ENCODE measurements around the gene ZEB2. TPM values are rescaled to one million over a fixed set of nuclear protein-coding genes. Genes with fewer than 3 reads are reported as not detected.

ZEB2 gene
- total RNA-seq, 1 experiment from 2014 or later: 29.4 TPM

DNA sequence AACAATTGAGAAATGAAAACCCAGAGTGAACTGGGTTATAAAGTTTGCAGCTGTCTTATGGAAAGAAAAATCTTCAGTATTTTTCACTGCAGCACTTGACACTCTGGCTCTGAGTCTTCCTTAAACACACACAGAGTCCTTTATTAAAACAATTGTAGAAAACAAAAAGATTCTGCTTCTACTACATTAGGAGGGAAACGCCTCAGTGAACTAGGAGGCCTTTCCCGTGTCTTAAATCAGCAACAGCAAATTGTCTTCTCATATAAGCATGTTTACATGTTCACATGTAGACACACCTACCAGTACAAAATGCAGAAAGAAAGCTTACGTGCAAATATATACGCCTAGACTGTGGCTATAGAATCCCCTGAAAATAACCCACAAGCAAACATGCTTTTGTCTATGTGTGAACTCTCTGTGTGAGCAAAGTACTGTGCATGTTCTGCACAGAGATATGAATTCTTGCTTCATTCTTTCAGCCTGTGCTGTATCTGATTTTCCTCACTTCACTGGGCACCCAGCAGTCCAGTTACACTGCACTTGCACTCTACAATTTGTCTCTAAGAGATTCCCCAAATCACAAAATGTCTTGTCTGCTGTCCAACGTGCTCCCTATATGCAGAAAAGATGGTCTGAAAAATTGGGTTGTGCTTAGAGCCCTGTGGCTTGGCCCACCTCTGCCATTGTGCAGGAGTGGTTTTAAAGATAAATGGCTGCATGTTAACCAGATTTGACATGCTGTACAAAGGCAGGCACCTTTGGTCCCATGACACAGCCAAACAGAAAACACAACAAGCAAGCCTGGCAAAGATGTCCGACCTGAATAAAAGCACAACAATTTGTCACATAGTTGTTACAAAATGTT lies 24.5 kb downstream of the ZEB2 start:
- peaks cover 12% of the 10 kb centered on the region; the same call in 1 of the 2 replicates for H3K79me2 ChIP-seq (ENCODE audit: low read length)
- H3K4me1 ChIP-seq (ENCODE audit: low read length): peaks cover 6% of the 10 kb centered on the region; the same call in 1 of the 2 replicates
- no peak overlapping the region for H3K9ac ChIP-seq (ENCODE audit: low read length)
- H4K20me1 ChIP-seq (ENCODE audit: insufficient read depth, low read depth, low read length): no peaks in the 10 kb centered on the region
- no peak overlapping the region for H2AFZ ChIP-seq (ENCODE audit: low read length)
- H3K27ac ChIP-seq (ENCODE audit: low read length): no peak overlapping the region
- no peaks in the 10 kb centered on the region for H3K9me2 ChIP-seq (replicated peaks; ENCODE audit: insufficient read depth, low read length)
- no peak overlapping the region for H3K4me2 ChIP-seq (ENCODE audit: low read depth, low read length, poor library complexity, severe bottlenecking)
- H3K27me3 ChIP-seq (ENCODE audit: low read length): no peaks in the 10 kb centered on the region
- H3K9me3 ChIP-seq (ENCODE audit: low read length): no peaks in the 10 kb centered on the region
- H3K4me3 ChIP-seq (ENCODE audit: low read length): no peak overlapping the region
- no peaks in the 10 kb centered on the region for H3K36me3 ChIP-seq (ENCODE audit: insufficient read depth, low read length)
- no peak for DNase-seq

DNA sequence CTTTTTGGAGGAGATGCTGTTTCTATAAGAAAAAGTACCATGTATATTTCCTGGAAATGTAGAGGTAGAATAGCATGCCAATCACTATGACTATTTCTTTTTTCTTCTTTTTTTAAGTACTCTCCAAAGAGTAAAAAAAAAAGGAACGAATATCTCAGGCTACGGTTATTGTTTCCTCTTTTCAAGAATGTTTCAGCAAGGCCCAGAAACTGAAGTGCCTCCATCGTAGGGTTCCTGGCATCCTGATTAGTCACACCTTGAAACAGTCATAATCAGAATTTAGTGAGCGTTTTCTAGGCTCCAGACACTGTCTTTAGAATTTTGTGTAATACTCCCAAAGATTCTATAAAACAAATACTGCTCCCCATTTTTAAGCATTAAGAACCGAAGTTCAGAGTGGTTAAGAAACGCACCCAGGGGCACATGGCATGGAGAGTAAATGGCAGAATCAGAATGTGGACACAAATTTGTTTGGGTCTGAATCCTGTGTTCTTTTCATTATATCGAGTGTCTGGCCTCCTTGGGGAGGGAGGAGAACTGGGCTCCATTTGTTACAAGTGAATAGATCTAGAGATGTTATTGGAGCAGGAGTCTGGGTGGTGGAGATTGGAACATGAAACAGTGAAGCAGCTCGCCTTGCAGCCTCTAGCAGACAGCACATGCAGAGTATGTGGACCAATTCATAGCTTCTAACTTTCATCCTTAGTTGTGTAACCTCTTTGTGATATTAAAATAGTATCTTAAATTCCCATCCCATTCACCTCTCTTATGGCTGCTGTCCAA lies 26.7 kb downstream of the ZEB2 start:
- Histone ChIP-seq H3K27me3 (ENCODE audit: low read length) (no peaks in the 10 kb centered on the region), H3K9me2 (replicated peaks; ENCODE audit: insufficient read depth, low read length) (no peaks in the 10 kb centered on the region), H4K20me1 (ENCODE audit: insufficient read depth, low read depth, low read length) (no peaks in the 10 kb centered on the region), H3K36me3 (ENCODE audit: insufficient read depth, low read length) (no peaks in the 10 kb centered on the region), H3K4me1 (ENCODE audit: low read length) (peaks cover 6% of the 10 kb centered on the region; the same call in 1 of the 2 replicates), H3K27ac (ENCODE audit: low read length) (no peak overlapping the region), H3K4me2 (ENCODE audit: low read depth, low read length, poor library complexity, severe bottlenecking) (no peak overlapping the region), H2AFZ (ENCODE audit: low read length) (no peak overlapping the region), H3K9ac (ENCODE audit: low read length) (no peak overlapping the region), H3K79me2 (ENCODE audit: low read length) (peaks cover 10% of the 10 kb centered on the region; the same call in 1 of the 2 replicates), H3K9me3 (ENCODE audit: low read length) (no peaks in the 10 kb centered on the region), H3K4me3 (ENCODE audit: low read length) (no peak overlapping the region)
- no peak for DNase-seq

DNA sequence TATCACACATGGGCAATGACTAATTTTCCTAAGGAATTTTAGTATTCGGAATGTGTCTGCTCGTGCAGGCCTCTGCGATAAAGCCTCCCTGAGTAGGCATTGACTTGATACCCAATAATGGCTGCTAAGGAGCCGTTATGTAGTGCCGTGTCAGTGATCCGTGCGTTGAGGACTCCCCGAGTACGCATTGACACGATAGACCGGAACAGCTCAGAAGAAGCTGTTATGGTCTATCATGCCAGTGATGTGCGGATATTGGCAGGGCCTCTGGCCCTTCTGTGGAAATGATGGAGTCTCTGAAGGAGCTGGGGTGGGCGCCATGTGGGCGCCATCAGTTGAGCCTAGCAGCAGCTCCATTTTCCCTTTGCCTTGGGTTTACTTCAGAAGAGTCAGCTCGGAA lies 29.1 kb downstream of the ZEB2 start:
- Histone ChIP-seq H3K27ac (ENCODE audit: low read length) (no peak overlapping the region), H3K4me1 (ENCODE audit: low read length) (peaks cover 6% of the 10 kb centered on the region; the same call in 1 of the 2 replicates), H3K9me2 (replicated peaks; ENCODE audit: insufficient read depth, low read length) (no peaks in the 10 kb centered on the region), H3K27me3 (ENCODE audit: low read length) (no peaks in the 10 kb centered on the region), H4K20me1 (ENCODE audit: insufficient read depth, low read depth, low read length) (no peaks in the 10 kb centered on the region), H3K9ac (ENCODE audit: low read length) (no peak overlapping the region), H3K79me2 (ENCODE audit: low read length) (peaks cover 4% of the 10 kb centered on the region; the same call in 1 of the 2 replicates), H3K9me3 (ENCODE audit: low read length) (no peaks in the 10 kb centered on the region), H3K4me3 (ENCODE audit: low read length) (no peak overlapping the region), H2AFZ (ENCODE audit: low read length) (no peak overlapping the region), H3K4me2 (ENCODE audit: low read depth, low read length, poor library complexity, severe bottlenecking) (no peak overlapping the region), H3K36me3 (ENCODE audit: insufficient read depth, low read length) (no peaks in the 10 kb centered on the region)
- no peak for DNase-seq

DNA sequence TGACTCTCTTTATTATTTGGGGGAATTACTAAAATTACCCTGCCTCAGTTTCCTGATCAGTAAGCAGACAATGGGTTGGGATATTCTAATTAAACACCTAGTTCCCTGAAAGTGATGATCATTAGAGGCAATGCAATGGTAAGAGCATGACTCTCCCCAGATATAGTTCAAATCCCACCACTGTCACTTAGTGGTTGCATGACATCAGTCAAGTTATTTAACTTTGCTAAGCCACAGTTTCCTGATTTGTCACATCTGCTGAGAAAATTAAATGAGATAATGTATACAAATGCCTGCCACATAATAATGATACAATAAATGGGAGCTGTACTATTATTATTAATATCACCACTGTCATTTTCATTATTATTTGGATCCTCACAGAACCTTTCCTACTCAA lies 29.9 kb downstream of the ZEB2 start:
- Histone ChIP-seq H3K36me3 (ENCODE audit: insufficient read depth, low read length) (no peaks in the 10 kb centered on the region), H3K9me3 (ENCODE audit: low read length) (no peaks in the 10 kb centered on the region), H3K27ac (ENCODE audit: low read length) (no peak overlapping the region), H3K4me3 (ENCODE audit: low read length) (no peak overlapping the region), H3K4me1 (ENCODE audit: low read length) (no peaks in the 10 kb centered on the region), H3K9ac (ENCODE audit: low read length) (no peak overlapping the region), H2AFZ (ENCODE audit: low read length) (no peak overlapping the region), H3K4me2 (ENCODE audit: low read depth, low read length, poor library complexity, severe bottlenecking) (no peak overlapping the region), H3K9me2 (replicated peaks; ENCODE audit: insufficient read depth, low read length) (no peaks in the 10 kb centered on the region), H4K20me1 (ENCODE audit: insufficient read depth, low read depth, low read length) (no peaks in the 10 kb centered on the region), H3K79me2 (ENCODE audit: low read length) (peaks cover 4% of the 10 kb centered on the region; the same call in 1 of the 2 replicates), H3K27me3 (ENCODE audit: low read length) (no peaks in the 10 kb centered on the region)
- DNase-seq: no peak

DNA sequence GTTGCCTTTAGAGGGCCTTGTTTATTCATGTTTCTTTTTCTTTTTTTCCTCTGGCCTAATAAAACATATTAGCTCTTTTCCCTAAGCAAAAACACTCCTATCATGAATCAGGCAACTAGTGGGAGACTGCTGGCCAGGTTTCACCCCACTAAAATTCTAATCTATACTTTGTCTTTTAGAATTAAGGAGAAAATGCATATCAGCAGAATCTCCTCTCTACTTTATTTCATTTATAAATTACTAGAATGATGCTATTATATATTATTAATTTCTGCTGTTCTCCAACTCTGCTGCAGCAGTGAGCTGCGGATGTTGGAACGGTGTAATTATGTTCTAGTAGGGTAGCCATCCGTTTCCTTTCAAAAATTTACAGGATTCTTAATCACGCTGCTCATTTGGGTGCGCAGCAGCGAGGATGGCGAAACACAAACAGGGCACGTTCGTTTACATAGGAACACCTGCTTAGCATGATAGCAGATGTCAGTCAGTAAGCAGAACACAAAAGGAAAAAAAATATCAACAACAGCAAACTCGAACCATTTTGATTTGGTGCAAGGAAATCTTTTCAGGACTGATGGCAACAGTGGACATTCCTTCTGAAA lies 30.5 kb downstream of the ZEB2 start:
- Histone ChIP-seq H4K20me1 (ENCODE audit: insufficient read depth, low read depth, low read length) (no peaks in the 10 kb centered on the region), H3K4me3 (ENCODE audit: low read length) (no peak overlapping the region), H3K9ac (ENCODE audit: low read length) (no peak overlapping the region), H3K27ac (ENCODE audit: low read length) (no peak overlapping the region), H2AFZ (ENCODE audit: low read length) (no peak overlapping the region), H3K9me3 (ENCODE audit: low read length) (no peaks in the 10 kb centered on the region), H3K4me2 (ENCODE audit: low read depth, low read length, poor library complexity, severe bottlenecking) (no peak overlapping the region), H3K9me2 (replicated peaks; ENCODE audit: insufficient read depth, low read length) (no peaks in the 10 kb centered on the region), H3K27me3 (ENCODE audit: low read length) (no peaks in the 10 kb centered on the region), H3K4me1 (ENCODE audit: low read length) (no peaks in the 10 kb centered on the region), H3K36me3 (ENCODE audit: insufficient read depth, low read length) (no peaks in the 10 kb centered on the region), H3K79me2 (ENCODE audit: low read length) (peaks cover 1% of the 10 kb centered on the region; the same call in 1 of the 2 replicates)
- DNase-seq: no peak

DNA sequence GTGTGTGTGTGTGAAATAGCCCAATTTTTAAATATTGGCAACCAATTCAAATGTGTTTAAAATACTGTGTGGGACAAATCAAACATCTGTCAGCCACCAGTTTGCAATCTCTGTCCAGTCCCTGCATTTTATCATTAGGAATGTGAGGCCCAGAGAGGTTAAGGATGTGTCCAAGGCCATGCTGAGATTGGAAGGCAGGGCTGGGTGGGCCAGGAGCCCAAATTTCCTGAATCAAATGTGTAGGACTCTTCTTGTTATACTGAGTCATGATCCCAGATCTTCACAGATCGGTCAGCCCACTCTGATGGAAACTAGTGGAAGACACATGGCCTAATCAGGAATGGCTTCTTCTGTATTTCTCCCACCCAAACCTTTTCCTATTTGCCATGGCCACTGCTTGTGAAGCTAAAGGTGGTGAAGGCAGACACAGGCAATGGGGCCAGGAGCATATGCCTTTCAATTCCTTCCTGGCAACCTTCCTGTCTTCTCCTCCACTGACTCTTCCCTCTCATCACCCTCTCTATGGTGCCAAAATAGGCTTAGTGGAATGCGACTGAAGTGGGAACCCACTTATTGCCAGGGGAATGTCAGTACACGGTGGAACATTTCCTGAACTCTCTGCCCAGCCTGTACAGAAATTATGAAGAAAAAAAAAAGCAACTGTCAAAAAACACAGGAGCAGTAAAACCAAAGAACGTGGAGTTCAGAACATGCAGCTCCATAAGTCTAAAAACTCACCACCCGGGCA lies 35.5 kb downstream of the ZEB2 start:
- Histone ChIP-seq H3K9me3 (ENCODE audit: low read length) (no peaks in the 10 kb centered on the region), H4K20me1 (ENCODE audit: insufficient read depth, low read depth, low read length) (no peaks in the 10 kb centered on the region), H2AFZ (ENCODE audit: low read length) (no peak overlapping the region), H3K4me2 (ENCODE audit: low read depth, low read length, poor library complexity, severe bottlenecking) (no peak overlapping the region), H3K27ac (ENCODE audit: low read length) (no peak overlapping the region), H3K9ac (ENCODE audit: low read length) (no peak overlapping the region), H3K4me3 (ENCODE audit: low read length) (no peak overlapping the region), H3K9me2 (replicated peaks; ENCODE audit: insufficient read depth, low read length) (no peaks in the 10 kb centered on the region), H3K27me3 (ENCODE audit: low read length) (no peaks in the 10 kb centered on the region), H3K79me2 (ENCODE audit: low read length) (peaks cover 3% of the 10 kb centered on the region; the same call in 1 of the 2 replicates), H3K4me1 (ENCODE audit: low read length) (peaks cover 12% of the 10 kb centered on the region), H3K36me3 (ENCODE audit: insufficient read depth, low read length) (no peaks in the 10 kb centered on the region)
- no peak for DNase-seq

DNA sequence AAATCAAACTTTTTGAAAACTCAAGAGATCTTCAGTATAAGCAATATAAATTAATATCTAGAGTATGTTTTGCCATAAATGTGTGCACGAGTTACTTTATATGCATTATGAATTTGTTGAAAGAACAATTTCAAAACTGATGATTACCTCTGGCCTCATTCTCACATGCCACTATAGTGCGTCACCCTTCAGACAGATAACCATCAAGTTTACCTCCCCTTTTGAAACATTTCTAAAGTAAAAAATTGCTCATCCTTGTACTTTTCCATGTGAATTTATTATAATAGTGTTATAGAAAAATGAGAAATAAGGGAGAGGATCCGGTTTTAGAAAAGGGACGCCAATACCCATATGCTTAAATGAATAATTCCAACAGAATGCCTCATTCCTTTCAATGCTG lies 38.3 kb downstream of the ZEB2 start:
- Histone ChIP-seq H3K9me3 (ENCODE audit: low read length) (no peaks in the 10 kb centered on the region), H3K9me2 (replicated peaks; ENCODE audit: insufficient read depth, low read length) (no peaks in the 10 kb centered on the region), H3K9ac (ENCODE audit: low read length) (no peak overlapping the region), H3K79me2 (ENCODE audit: low read length) (peaks cover 3% of the 10 kb centered on the region; the same call in 1 of the 2 replicates), H3K36me3 (ENCODE audit: insufficient read depth, low read length) (no peaks in the 10 kb centered on the region), H3K4me3 (ENCODE audit: low read length) (no peak overlapping the region), H2AFZ (ENCODE audit: low read length) (no peak overlapping the region), H3K27ac (ENCODE audit: low read length) (no peak overlapping the region), H3K4me1 (ENCODE audit: low read length) (peaks cover 15% of the 10 kb centered on the region), H3K27me3 (ENCODE audit: low read length) (no peaks in the 10 kb centered on the region), H4K20me1 (ENCODE audit: insufficient read depth, low read depth, low read length) (no peaks in the 10 kb centered on the region), H3K4me2 (ENCODE audit: low read depth, low read length, poor library complexity, severe bottlenecking) (no peak overlapping the region)
- DNase-seq: no peak

All from Karpas-422 (cell line).